ENCODE measurements around the gene CRHR2. TPM values are rescaled to one million over a fixed set of nuclear protein-coding genes. Genes with fewer than 3 reads are reported as not detected.

CRHR2 gene
- not detected in 5 replicates for total RNA-seq (2022; extraction: Qiagen RNA extraction; ENCODE audit: low read depth)

DNA sequence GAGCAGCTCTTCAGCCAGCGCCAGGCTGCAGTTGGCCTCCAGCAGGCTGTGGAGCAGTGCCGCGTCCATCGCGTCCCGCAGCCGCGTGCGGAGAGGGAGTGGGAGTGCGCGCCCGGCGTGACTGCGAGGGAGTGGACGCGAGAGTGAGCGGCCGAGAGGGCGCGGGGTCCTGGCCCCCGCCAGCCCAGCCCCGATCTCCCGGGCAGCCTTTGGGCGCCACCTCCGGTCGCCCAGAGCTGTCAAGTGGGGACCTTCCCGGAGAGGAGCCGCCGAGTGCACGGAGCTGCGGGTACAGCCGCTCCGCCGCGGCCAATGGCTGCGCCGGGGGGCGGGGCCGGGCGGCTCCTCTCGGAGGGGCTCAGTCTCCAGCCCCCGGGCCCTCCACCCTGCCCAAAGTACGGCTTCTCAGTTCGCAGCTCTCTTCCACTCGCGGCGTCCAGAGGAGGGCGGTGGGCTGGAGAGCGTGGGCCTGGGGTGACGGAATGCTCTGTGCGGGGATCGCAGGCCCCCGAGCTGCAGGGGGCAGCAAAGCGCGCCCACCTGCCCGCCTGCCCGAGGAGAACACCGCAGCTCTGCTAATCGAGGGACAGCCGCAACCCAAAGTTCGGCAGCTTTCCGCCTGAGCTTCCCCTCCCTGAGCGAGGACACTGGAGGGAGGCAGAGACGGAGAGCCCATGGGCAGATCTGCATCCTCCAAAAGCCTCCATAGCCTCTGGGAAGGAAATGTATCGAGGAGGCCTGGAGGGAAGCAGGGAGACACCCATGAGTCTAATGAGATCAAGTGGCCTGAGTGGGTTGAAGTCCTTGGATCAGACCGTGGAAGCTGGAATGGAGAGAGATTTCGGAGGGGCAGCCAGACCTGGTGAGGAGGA lies at the start of gene CRHR2:
TSS of gene CRHR2 (minus strand) at position 245 of the 872 bp plus-strand sequence. CDS start at position 69, 176 bp downstream.

Other genes with a start within 250 kb of the CRHR2 start
- 4.1 to 7.1 TPM (median 5.7 TPM) in 5 replicates for gene NOD1, start 203.7 kb downstream of the CRHR2 start, total RNA-seq (2022; extraction: Qiagen RNA extraction; ENCODE audit: low read depth)
- gene GGCT, start 177.6 kb downstream of the CRHR2 start, total RNA-seq (2022; extraction: Qiagen RNA extraction; ENCODE audit: low read depth): 67.5 to 110 TPM (median 74.4 TPM) in 5 replicates
- gene GARS1, start 87.6 kb downstream of the CRHR2 start, total RNA-seq (2022; extraction: Qiagen RNA extraction; ENCODE audit: low read depth): 143 to 185 TPM (median 155 TPM) in 5 replicates
- gene INMT, start 69.7 kb upstream of the CRHR2 start, total RNA-seq (2022; extraction: Qiagen RNA extraction; ENCODE audit: low read depth): not detected in 5 replicates
- 2.7 to 2.9 TPM (median 2.7 TPM) in 5 replicates for gene MINDY4, start 89.0 kb upstream of the CRHR2 start, total RNA-seq (2022; extraction: Qiagen RNA extraction; ENCODE audit: low read depth)
- 0.35 to 0.87 TPM (median 0.46 TPM) in 5 replicates for gene AQP1, start 229.4 kb upstream of the CRHR2 start, total RNA-seq (2022; extraction: Qiagen RNA extraction; ENCODE audit: low read depth)